HG03175 (cell line): ENCODE results near the gene NDFIP2.
A peak's percentile ranks its signal among the peaks of the same experiment; 100 is the strongest.

Experiments
- ATAC-seq: cut with Tn5 transposase; IDR thresholded peaks from one replicate; pipeline ENCODE4 v1.9.1; 2021; ENCODE audit warnings: mild to moderate bottlenecking, moderate library complexity; ENCODE audit not compliant: unreplicated experiment

The NDFIP2 gene

GRCh38 chr13:79480954-79481684, at the start of gene NDFIP2:
Gene NDFIP2 (plus strand): TSS chr13:79481155. CDS start chr13:79481204, 49 bp downstream.
- ATAC-seq = peak; percentile 82

- no peak for ATAC-seq
Observed at GRCh38 chr13:79432086-79432485, 48.9 kb upstream of the NDFIP2 start.

GRCh38 chr13:79432992-79433391, 48.0 kb upstream of the NDFIP2 start:
- ATAC-seq = no peak

GRCh38 chr13:79434556-79434955, 46.4 kb upstream of the NDFIP2 start:
- no peak for ATAC-seq

GRCh38 chr13:79435561-79435990, 45.4 kb upstream of the NDFIP2 start:
- no peak for ATAC-seq

- no peak for ATAC-seq
Observed at GRCh38 chr13:79439275-79439674, 41.7 kb upstream of the NDFIP2 start.

- no peak for ATAC-seq
Observed at GRCh38 chr13:79440958-79441528, 39.9 kb upstream of the NDFIP2 start.

GRCh38 chr13:79442221-79442620, 38.7 kb upstream of the NDFIP2 start:
- no peak for ATAC-seq

GRCh38 chr13:79442706-79443105, 38.2 kb upstream of the NDFIP2 start:
- no peak for ATAC-seq

GRCh38 chr13:79445968-79446645, 34.8 kb upstream of the NDFIP2 start:
- no peak for ATAC-seq

- ATAC-seq = no peak
Observed at GRCh38 chr13:79447141-79447540, 33.8 kb upstream of the NDFIP2 start.

- ATAC-seq = no peak
Observed at GRCh38 chr13:79447741-79448140, 33.2 kb upstream of the NDFIP2 start.

- ATAC-seq = peak; percentile 25
Observed at GRCh38 chr13:79448413-79448812, 32.5 kb upstream of the NDFIP2 start.

- ATAC-seq = no peak
Observed at GRCh38 chr13:79450110-79450509, 30.8 kb upstream of the NDFIP2 start.

GRCh38 chr13:79451500-79451962, 29.4 kb upstream of the NDFIP2 start:
- ATAC-seq = peak; percentile 98

GRCh38 chr13:79452239-79452913, 28.6 kb upstream of the NDFIP2 start:
- no peak for ATAC-seq

- ATAC-seq = no peak
Observed at GRCh38 chr13:79455331-79455730, 25.6 kb upstream of the NDFIP2 start.

GRCh38 chr13:79456051-79456450, 24.9 kb upstream of the NDFIP2 start:
- no peak for ATAC-seq

GRCh38 chr13:79456656-79457365, 24.1 kb upstream of the NDFIP2 start:
- ATAC-seq = no peak

GRCh38 chr13:79457390-79457789, 23.6 kb upstream of the NDFIP2 start:
- peak; percentile 55 for ATAC-seq

GRCh38 chr13:79457948-79458347, 23.0 kb upstream of the NDFIP2 start:
- no peak for ATAC-seq
